ENCODE measurements around the gene TTLL11.

The TTLL11 gene

GRCh38 chr9:122050167-122050566 lies 42.9 kb downstream of the TTLL11 start:
- no peak for DNase-seq (ENCODE audit: low read depth)

GRCh38 chr9:122042056-122042455 lies 51.1 kb downstream of the TTLL11 start:
- no peak for DNase-seq (ENCODE audit: low read depth)

- no peak for DNase-seq (ENCODE audit: low read depth)
Observed at GRCh38 chr9:122040561-122041242, 52.4 kb downstream of the TTLL11 start.

- no peak for DNase-seq (ENCODE audit: low read depth)
Observed at GRCh38 chr9:122039234-122039633, 53.9 kb downstream of the TTLL11 start.

- no peak for DNase-seq (ENCODE audit: low read depth)
Observed at GRCh38 chr9:122036988-122037387, 56.1 kb downstream of the TTLL11 start.

- no peak for DNase-seq (ENCODE audit: low read depth)
Observed at GRCh38 chr9:122036408-122036807, 56.7 kb downstream of the TTLL11 start.

- DNase-seq (ENCODE audit: low read depth): no peak
Observed at GRCh38 chr9:122033775-122034373, 59.2 kb downstream of the TTLL11 start.

GRCh38 chr9:122032346-122032745 lies 60.8 kb downstream of the TTLL11 start:
- DNase-seq (ENCODE audit: low read depth): no peak

GRCh38 chr9:122031776-122032175 lies 61.3 kb downstream of the TTLL11 start:
- DNase-seq (ENCODE audit: low read depth): no peak

GRCh38 chr9:122031157-122031556 lies 62.0 kb downstream of the TTLL11 start:
- DNase-seq (ENCODE audit: low read depth): no peak

GRCh38 chr9:122030357-122030756 lies 62.8 kb downstream of the TTLL11 start:
- DNase-seq (ENCODE audit: low read depth): no peak

- no peak for DNase-seq (ENCODE audit: low read depth)
Observed at GRCh38 chr9:122029898-122030297, 63.2 kb downstream of the TTLL11 start.

- DNase-seq (ENCODE audit: low read depth): no peak
Observed at GRCh38 chr9:122028089-122028488, 65.0 kb downstream of the TTLL11 start.

- no peak for DNase-seq (ENCODE audit: low read depth)
Observed at GRCh38 chr9:122020398-122020797, 72.7 kb downstream of the TTLL11 start.

GRCh38 chr9:122016744-122017143 lies 76.4 kb downstream of the TTLL11 start:
- no peak for DNase-seq (ENCODE audit: low read depth)

GRCh38 chr9:122016309-122016708 lies 76.8 kb downstream of the TTLL11 start:
- no peak for DNase-seq (ENCODE audit: low read depth)

- no peak for DNase-seq (ENCODE audit: low read depth)
Observed at GRCh38 chr9:122015170-122015821, 77.8 kb downstream of the TTLL11 start.

GRCh38 chr9:122011818-122012498 lies 81.2 kb downstream of the TTLL11 start:
- no peak for DNase-seq (ENCODE audit: low read depth)

GRCh38 chr9:122008559-122008958 lies 84.5 kb downstream of the TTLL11 start:
- no peak for DNase-seq (ENCODE audit: low read depth)

GRCh38 chr9:122007837-122008236 lies 85.3 kb downstream of the TTLL11 start:
- no peak for DNase-seq (ENCODE audit: low read depth)

- no peak for DNase-seq (ENCODE audit: low read depth)
Observed at GRCh38 chr9:122005597-122005996, 87.5 kb downstream of the TTLL11 start.

GRCh38 chr9:122004589-122004988 lies 88.5 kb downstream of the TTLL11 start:
- DNase-seq (ENCODE audit: low read depth): no peak

Data from activated T-cell treated with anti-CD3 and anti-CD28 coated beads for 1 hour (primary cell).